ENCODE data around the gene RTP2. TPM values are rescaled to one million over a fixed set of nuclear protein-coding genes. Genes with fewer than 3 reads are reported as not detected.

The RTP2 gene
- total and polyA plus RNA-seq, 9 of the 15 experiments (the other 6 are each of a cell fraction or from before 2014, with no cell fraction given) = not detected

DNA sequence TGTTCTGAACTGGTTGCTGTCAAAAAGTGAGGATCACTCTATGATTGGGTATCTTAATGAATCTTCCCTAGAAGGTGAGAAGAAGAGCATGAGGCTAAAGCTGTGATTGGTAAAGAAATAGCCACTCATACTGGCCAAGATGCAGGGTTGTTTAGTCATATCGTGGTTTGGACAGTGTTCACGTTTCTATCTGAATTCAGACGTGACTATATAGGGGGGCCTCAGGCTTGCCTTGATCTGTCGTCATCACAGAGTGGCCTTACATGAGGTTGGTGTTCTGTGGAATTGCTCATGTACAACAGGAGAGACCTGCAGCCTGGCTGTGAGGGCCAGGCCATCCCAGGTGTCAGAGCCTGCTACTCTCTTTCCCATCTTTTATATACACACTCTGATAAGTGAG lies 12.4 kb downstream of the RTP2 start:
- CTCF ChIA-PET (ENCODE audit: low intra/inter-chr PET ratio) = no interaction called here
- in situ Hi-C loops (cut with MboI) (no loop called here), intact Hi-C loops (cut with micrococcal nuclease) (no loop called here)
- no peak overlapping the region for H3K4me3 ChIP-seq
- WGBS (ENCODE audit: insufficient coverage, low coverage, missing lambda C conversion rate) = 0% methylated on average over 4 of the region's 4 CpGs
- DNase-seq (ENCODE audit: extremely low read depth in 1 of 4, low spot score in 3 of 4) (no peak), ATAC-seq (no peak), FAIRE-seq (no peak)
- no peaks in the 10 kb centered on the region for H4K20me1 ChIP-seq (replicated peaks; ENCODE audit: control insufficient read depth, insufficient read depth, low read length)
- no peaks in the 10 kb centered on the region for H3K79me2 ChIP-seq (ENCODE audit: control insufficient read depth, insufficient read depth, low read length)
- POLR2A ChIA-PET = no interaction called here
- no peaks in the 10 kb centered on the region for H3K36me3 ChIP-seq (ENCODE audit: control insufficient read depth, insufficient read depth, low read length)
- no peak overlapping the region for H3K27ac ChIP-seq (ENCODE audit: extremely low read depth, low read depth, low read length)
- no TSS peak for BruUV-seq (replicated peaks)
- no peaks in the 10 kb centered on the region for H3K4me1 ChIP-seq (replicated peaks in 1 of 2; ENCODE audit: control insufficient read depth in 2 of 2, insufficient read depth in 2 of 2, low read length in 2 of 2)
- H3K9ac ChIP-seq (ENCODE audit: insufficient read depth in 1 of 2, low read depth in 2 of 2, low read length in 2 of 2) = no peak overlapping the region
- H3K4me2 ChIP-seq (ENCODE audit: insufficient read depth, low read length) = no peak overlapping the region
- TF ChIP-seq E2F3 (CRISPR knock-in tag; IDR thresholded peaks at IDR 0.05) = no peak
- no peak overlapping the region for H2AFZ ChIP-seq (ENCODE audit: low read depth, low read length)
- H3K27me3 ChIP-seq (ENCODE audit: control insufficient read depth in 2 of 2, insufficient read depth in 2 of 2, low read length in 2 of 2) = no peaks in the 10 kb centered on the region; a peak in 1 of 5 replicates
- H3K9me1 ChIP-seq (ENCODE audit: control insufficient read depth, insufficient read depth, low read length) = no peaks in the 10 kb centered on the region
- H3K9me3 ChIP-seq (replicated peaks; ENCODE audit: control insufficient read depth, insufficient read depth, low read depth, low read length) = 0 out of 2 replicates have a peak, but pooled peaks cover 2% of the 10 kb centered on the region

DNA sequence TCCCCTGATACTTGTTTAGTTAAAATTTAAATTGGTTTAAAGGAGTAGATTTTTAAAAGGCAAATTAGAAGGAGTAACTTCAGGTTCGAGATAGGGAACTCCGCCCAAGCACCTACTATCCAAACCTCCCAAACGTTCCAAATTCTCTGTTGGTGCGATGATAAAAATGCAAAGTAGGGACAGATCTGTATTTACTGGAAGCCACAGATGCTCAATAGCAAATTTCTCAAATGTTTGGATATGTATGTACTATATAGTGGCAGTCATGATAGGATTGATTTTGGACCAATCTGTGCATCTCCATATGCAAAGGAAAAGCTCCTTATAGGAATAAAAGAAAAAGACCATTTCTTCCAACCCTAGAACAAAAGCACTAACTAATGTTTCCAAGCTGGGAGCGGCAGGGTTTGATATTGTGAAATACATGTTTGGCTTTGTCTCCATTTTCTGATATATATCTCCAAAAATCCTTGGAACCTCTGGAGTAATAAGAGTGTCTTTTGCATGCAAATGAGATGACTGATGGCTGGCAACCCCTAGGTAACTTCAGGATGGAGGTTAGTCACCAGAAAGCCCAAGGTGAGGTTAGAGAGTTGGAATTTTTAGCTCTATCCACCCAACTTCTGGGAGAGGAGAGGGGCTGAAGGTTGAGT lies 15.6 kb downstream of the RTP2 start:
- intact Hi-C loops (cut with micrococcal nuclease) = no loop called here
- H3K9me3 ChIP-seq (replicated peaks; ENCODE audit: control insufficient read depth, insufficient read depth, low read depth, low read length) = 0 out of 2 replicates have a peak, but pooled peaks cover 2% of the 10 kb centered on the region
- ATAC-seq (no peak), DNase-seq (ENCODE audit: extremely low read depth in 1 of 4, low spot score in 3 of 4) (no peak), FAIRE-seq (no peak)
- H3K9ac ChIP-seq (ENCODE audit: insufficient read depth in 1 of 2, low read depth in 2 of 2, low read length in 2 of 2) = no peak overlapping the region
- in situ Hi-C loops (cut with MboI) = no loop called here
- no peak overlapping the region for H3K4me3 ChIP-seq
- H3K27me3 ChIP-seq (ENCODE audit: control insufficient read depth in 2 of 2, insufficient read depth in 2 of 2, low read length in 2 of 2) = no peaks in the 10 kb centered on the region; a peak in 1 of 5 replicates
- no peak overlapping the region for H3K27ac ChIP-seq (ENCODE audit: extremely low read depth, low read depth, low read length)
- no peak overlapping the region for H2AFZ ChIP-seq (ENCODE audit: low read depth, low read length)
- no peaks in the 10 kb centered on the region for H4K20me1 ChIP-seq (replicated peaks; ENCODE audit: control insufficient read depth, insufficient read depth, low read length)
- no peaks in the 10 kb centered on the region for H3K79me2 ChIP-seq (ENCODE audit: control insufficient read depth, insufficient read depth, low read length)
- TF ChIP-seq KAT7 (CRISPR knock-in tag; IDR thresholded peaks at IDR 0.05; ENCODE audit: borderline replicate concordance) (no peak), SAP30 (IDR thresholded peaks at IDR 0.05; ENCODE audit: borderline replicate concordance, insufficient read depth, low read depth, low read length, poor library complexity, severe bottlenecking) (no peak), ATF7 (IDR thresholded peaks at IDR 0.05) (no peak), ZEB2 (IDR thresholded peaks at IDR 0.05) (no peak), NCOA2 (IDR thresholded peaks at IDR 0.05; ENCODE audit: partially characterized antibody in 2 of 2) (no peak), MAFG (tag; conservative IDR thresholded peaks at IDR 0.05) (no peak), ZNF140 (CRISPR knock-in tag; IDR thresholded peaks at IDR 0.05) (no peak)
- no peaks in the 10 kb centered on the region for H3K9me1 ChIP-seq (ENCODE audit: control insufficient read depth, insufficient read depth, low read length)
- no peaks in the 10 kb centered on the region for H3K4me1 ChIP-seq (replicated peaks in 1 of 2; ENCODE audit: control insufficient read depth in 2 of 2, insufficient read depth in 2 of 2, low read length in 2 of 2)
- H3K4me2 ChIP-seq (ENCODE audit: insufficient read depth, low read length) = no peak overlapping the region
- CTCF ChIA-PET (ENCODE audit: low intra/inter-chr PET ratio) = no interaction called here
- 1% methylated on average over 5 of the region's 5 CpGs for WGBS (ENCODE audit: insufficient coverage, low coverage, missing lambda C conversion rate)
- no TSS peak for BruUV-seq (replicated peaks)
- POLR2A ChIA-PET = no interaction called here
- no peaks in the 10 kb centered on the region for H3K36me3 ChIP-seq (ENCODE audit: control insufficient read depth, insufficient read depth, low read length)

Data from K562 (cell line).